GM18951 (cell line): Measurements from ENCODE around the gene COX6B2.

ENCODE experiments used
- POLR2A ChIP-seq: IDR thresholded peaks from 4 replicates; pipeline ENCODE4 v1.6.1; 2011; ENCODE audit warnings: mild to moderate bottlenecking; ENCODE audit not compliant: insufficient read length, insufficient read depth; ENCODE audit errors: extremely low read depth
- in situ Hi-C: fragments of 300-500 bp; cut with MboI; formaldehyde crosslinking; loops from one replicate; pipeline ENCODE4 v1.12.0; 2022; ENCODE audit warnings: low sequenced_read_pairs, mixed read lengths, inconsistent platforms; ENCODE audit not compliant: unreplicated experiment

COX6B2 gene, protein sequence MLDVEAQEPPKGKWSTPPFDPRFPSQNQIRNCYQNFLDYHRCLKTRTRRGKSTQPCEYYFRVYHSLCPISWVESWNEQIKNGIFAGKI

GRCh38 chr19:55354698-55355212 lies at the start of gene COX6B2:
Gene COX6B2 (minus strand): TSS chr19:55354719. CDS start chr19:55354521, 198 bp downstream.
- in situ Hi-C loops = no loop called here
- TF ChIP-seq POLR2A = no peak

DNA sequence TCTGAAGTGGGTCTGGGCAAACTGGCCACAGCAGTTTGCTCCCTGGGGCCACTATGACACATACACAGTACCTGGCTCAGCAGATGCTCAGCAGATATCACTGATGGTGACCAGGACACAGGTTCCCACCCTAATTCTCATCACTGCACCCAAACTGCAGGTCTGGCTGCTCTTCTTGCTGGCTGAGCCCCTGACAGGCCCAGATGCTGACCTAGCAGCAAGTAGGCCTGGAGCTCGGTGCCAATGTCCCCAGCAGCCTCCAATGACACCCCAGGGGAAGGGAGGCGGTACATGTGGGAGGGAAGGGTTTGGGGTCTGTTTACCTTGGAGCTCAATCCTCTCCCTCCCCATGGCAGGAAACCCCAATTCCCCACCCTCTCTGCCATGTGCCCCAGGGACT lies 48.0 kb upstream of the COX6B2 start:
- in situ Hi-C loops = loop anchor here (25.0 kb wide), 1 partner anchor 515 kb away; no protein-coding TSS in a partner anchor

GRCh38 chr19:55401390-55401789 lies 46.9 kb upstream of the COX6B2 start:
- in situ Hi-C loops = loop anchor here (25.0 kb wide), 1 partner anchor 514 kb away; no protein-coding TSS in a partner anchor

More for the DNA sequence above, 48.0 kb upstream of the COX6B2 start:
- TF ChIP-seq POLR2A = no peak

- peak; percentile 4 for TF ChIP-seq POLR2A
- in situ Hi-C loops = loop anchor here (25.0 kb wide), 1 partner anchor 513 kb away; no protein-coding TSS in a partner anchor
Observed at GRCh38 chr19:55400281-55401087, 46.0 kb upstream of the COX6B2 start.

GRCh38 chr19:55398200-55398925 lies 43.8 kb upstream of the COX6B2 start:
- no peak for TF ChIP-seq POLR2A
- in situ Hi-C loops = no loop called here

DNA sequence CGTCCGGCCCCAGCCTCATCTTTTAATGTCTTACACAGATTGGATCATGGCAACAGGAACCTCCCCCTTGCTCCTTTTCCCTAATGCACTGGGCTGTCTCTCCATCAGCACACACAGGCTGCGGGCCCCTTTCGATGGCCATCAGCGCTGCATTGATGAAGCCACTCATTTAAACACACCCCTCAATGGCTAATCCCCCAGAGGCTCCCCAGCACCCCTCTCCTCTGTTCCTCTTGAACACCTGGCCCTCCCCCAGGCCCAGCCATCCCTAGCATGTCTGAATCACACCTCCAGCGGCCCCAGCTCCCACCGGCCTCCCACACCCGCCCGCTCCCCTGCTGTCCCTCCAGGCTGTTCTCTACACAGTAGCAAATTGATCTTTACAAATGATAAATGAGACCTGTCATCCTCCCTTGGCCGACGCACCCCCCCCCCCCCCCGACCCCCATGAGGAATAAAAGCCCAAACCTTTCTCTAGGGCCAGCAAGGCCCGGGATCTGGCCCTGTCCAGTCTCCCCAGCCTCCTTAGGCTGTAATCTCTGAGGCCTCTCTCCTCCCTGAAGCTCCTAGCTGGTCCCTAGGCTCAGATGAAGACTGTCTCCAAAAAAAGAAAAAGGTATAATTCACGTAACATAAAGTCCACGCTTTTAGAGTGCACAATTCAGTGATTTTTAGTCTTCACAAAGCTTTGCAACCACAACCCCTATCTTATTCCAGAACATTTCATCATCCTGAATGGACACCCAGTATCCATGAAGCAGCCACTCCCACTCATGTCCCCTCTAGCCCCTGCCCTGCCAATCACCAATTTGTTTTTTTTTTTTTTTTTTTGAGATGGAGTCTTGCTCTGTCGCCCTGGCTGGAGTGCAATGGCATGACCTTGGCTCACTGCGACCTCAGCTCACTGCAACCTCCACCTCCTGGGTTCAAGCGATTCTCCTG lies 38.6 kb upstream of the COX6B2 start:
- in situ Hi-C loops = no loop called here
- TF ChIP-seq POLR2A = no peak

DNA sequence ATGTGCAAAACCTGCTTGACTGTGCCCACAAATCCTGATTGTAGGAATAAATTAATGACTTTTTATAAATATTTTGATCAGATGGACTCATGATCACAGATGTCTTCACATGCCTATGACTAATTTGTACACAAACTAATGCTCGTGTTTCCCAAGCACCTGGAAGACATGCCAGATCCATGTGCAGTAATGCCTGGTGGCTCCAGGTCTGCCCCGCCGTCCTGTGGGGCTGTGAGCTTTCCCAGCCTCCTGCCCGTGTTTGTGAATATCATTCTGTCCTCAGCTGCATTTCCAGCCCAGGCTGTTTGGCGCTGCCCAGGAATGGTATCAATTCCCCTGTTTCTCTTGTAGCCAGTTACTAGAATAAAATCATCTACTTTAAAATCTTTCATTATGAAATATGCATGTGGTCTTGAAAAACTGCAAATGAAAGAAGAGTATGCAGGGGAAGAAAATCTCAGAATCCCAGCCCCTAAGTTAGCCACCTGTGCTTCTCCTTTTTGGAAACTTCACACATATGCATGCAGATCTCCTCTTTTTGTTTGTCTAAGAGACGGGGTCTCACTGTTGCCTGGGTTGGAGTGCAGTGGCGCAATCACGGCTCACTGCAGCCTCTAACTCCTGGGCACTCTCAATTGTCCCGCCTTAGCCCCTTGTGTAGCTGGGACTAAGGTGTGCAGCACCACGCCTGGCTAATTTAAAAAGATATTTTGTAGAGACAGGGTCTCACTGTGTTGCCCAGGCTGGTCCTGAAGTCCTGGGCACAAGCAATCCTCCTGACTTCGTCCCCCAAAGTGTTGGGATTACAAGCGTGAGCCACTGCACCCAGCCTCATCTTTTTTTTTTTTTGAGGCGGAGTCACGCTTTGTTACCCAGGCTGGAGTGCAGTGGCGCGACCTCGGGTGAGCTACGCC lies 37.4 kb upstream of the COX6B2 start:
- TF ChIP-seq POLR2A = peak; percentile 3
- in situ Hi-C loops = no loop called here

GRCh38 chr19:55391191-55391670 lies 36.7 kb upstream of the COX6B2 start:
- in situ Hi-C loops = no loop called here
- peak; percentile 46 for TF ChIP-seq POLR2A

- in situ Hi-C loops = no loop called here
- no peak for TF ChIP-seq POLR2A
Observed at GRCh38 chr19:55390461-55390880, 36.0 kb upstream of the COX6B2 start.

- in situ Hi-C loops = no loop called here
- TF ChIP-seq POLR2A = no peak
Observed at GRCh38 chr19:55389386-55390317, 35.1 kb upstream of the COX6B2 start.
